ENCODE measurements around the gene LRRK1.
A peak's percentile ranks its signal among the peaks of the same experiment; 100 is the strongest.
"Not testable (repeated sequence)": the region's sequence is repeated elsewhere in the genome, so short reads cannot be mapped to it uniquely, and the experiment has no call there.

Gene LRRK1

GRCh38 chr15:101092156-101092866, 173.2 kb downstream of the LRRK1 start:
- Histone ChIP-seq H3K36me3 (ENCODE audit: control insufficient read depth in 2 of 2, insufficient read depth in 2 of 2, low read length in 2 of 2) (no peaks in the 10 kb centered on the region), H3K4me3 (ENCODE audit: low read length in 2 of 2) (no peak overlapping the region), H3K27ac (ENCODE audit: low read length) (peak overlapping the region; percentile 41), H3K9me3 (ENCODE audit: control insufficient read depth in 2 of 2, low read length in 2 of 2) (peaks cover 0 to 2% of the 10 kb centered on the region in 2 donors), H3K27me3 (ENCODE audit: control insufficient read depth in 1 of 2, insufficient read depth in 2 of 2, low read length in 2 of 2) (no peaks in the 10 kb centered on the region), H3K9ac (ENCODE audit: low read length in 2 of 2) (no peak overlapping the region), H3K4me1 (ENCODE audit: control insufficient read depth, insufficient read depth, low read length) (peaks cover 22% of the 10 kb centered on the region)

DNA sequence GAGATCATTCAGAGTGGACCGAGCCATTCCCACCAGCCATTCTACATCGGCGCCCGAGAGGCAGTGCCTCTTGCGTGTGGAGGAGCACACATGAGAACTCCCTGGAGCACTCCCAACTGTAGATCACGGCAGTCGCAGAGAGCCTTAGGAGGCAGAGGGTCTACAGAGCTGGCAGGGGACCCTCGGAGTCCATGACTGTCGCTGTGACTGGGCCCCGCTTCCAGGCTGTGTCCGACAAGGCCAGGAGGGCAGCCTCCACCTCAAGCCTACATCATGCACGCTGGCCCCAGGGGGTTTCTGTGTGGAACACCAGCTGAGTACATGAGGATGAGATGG, 173.7 kb downstream of the LRRK1 start:
- Histone ChIP-seq H3K9ac (ENCODE audit: low read length in 2 of 2) (no peak overlapping the region), H3K4me1 (ENCODE audit: control insufficient read depth, insufficient read depth, low read length) (peaks cover 22% of the 10 kb centered on the region)

GRCh38 chr15:101093958-101094357, 174.8 kb downstream of the LRRK1 start:
- H3K4me1 ChIP-seq (ENCODE audit: control insufficient read depth, insufficient read depth, low read length), result peaks cover 17% of the 10 kb centered on the region
- no peak overlapping the region for H3K27ac ChIP-seq (ENCODE audit: low read length)
- H3K9me3 ChIP-seq (ENCODE audit: control insufficient read depth in 2 of 2, low read length in 2 of 2), result peaks cover 0 to 2% of the 10 kb centered on the region in 2 donors
- H3K27me3 ChIP-seq (ENCODE audit: control insufficient read depth in 1 of 2, insufficient read depth in 2 of 2, low read length in 2 of 2), result no peaks in the 10 kb centered on the region
- H3K36me3 ChIP-seq (ENCODE audit: control insufficient read depth in 2 of 2, insufficient read depth in 2 of 2, low read length in 2 of 2), result no peaks in the 10 kb centered on the region
- no peak overlapping the region for H3K9ac ChIP-seq (ENCODE audit: low read length in 2 of 2)
- H3K4me3 ChIP-seq (ENCODE audit: low read length in 2 of 2), result no peak overlapping the region

More for the DNA sequence above, 173.7 kb downstream of the LRRK1 start:
- peaks cover 0 to 2% of the 10 kb centered on the region in 2 donors for H3K9me3 ChIP-seq (ENCODE audit: control insufficient read depth in 2 of 2, low read length in 2 of 2)
- H3K36me3 ChIP-seq (ENCODE audit: control insufficient read depth in 2 of 2, insufficient read depth in 2 of 2, low read length in 2 of 2), result no peaks in the 10 kb centered on the region
- no peak overlapping the region for H3K27ac ChIP-seq (ENCODE audit: low read length)
- no peaks in the 10 kb centered on the region for H3K27me3 ChIP-seq (ENCODE audit: control insufficient read depth in 1 of 2, insufficient read depth in 2 of 2, low read length in 2 of 2)
- H3K4me3 ChIP-seq (ENCODE audit: low read length in 2 of 2), result no peak overlapping the region

DNA sequence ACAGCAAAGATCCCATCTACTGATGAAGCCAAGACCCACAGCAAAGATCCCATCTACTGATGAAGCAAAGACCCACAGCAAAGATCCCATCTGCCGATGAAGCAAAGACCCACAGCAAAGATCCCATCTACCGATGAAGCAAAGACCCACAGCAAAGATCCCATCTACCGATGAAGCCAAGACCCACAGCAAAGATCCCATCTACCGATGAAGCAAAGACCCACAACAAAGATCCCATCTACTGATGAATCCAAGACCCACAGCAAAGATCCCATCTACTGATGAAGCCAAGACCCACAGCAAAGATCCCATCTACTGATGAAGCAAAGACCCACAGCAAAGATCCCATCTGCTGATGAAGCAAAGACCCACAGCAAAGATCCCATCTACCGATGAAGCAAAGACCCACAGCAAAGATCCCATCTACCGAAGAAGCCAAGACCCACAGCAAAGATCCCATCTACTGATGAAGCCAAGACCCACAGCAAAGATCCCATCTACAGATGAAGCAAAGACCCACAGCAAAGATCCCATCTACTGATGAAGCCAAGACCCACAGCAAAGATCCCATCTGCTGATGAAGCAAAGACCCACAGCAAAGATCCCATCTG, 176.7 kb downstream of the LRRK1 start:
- not testable (repeated sequence) for H3K27ac ChIP-seq (ENCODE audit: low read length); H3K4me3 ChIP-seq (ENCODE audit: low read length in 2 of 2); H3K36me3 ChIP-seq (ENCODE audit: control insufficient read depth in 2 of 2, insufficient read depth in 2 of 2, low read length in 2 of 2); H3K27me3 ChIP-seq (ENCODE audit: control insufficient read depth in 1 of 2, insufficient read depth in 2 of 2, low read length in 2 of 2); H3K9ac ChIP-seq (ENCODE audit: low read length in 2 of 2); H3K9me3 ChIP-seq (ENCODE audit: control insufficient read depth in 2 of 2, low read length in 2 of 2)
- peaks cover 13% of the 10 kb centered on the region for H3K4me1 ChIP-seq (ENCODE audit: control insufficient read depth, insufficient read depth, low read length)

- H3K9me3 ChIP-seq (ENCODE audit: control insufficient read depth in 2 of 2, low read length in 2 of 2), result no peaks in the 10 kb centered on the region
- no peaks in the 10 kb centered on the region for H3K36me3 ChIP-seq (ENCODE audit: control insufficient read depth in 2 of 2, insufficient read depth in 2 of 2, low read length in 2 of 2)
- no peak overlapping the region for H3K27ac ChIP-seq (ENCODE audit: low read length)
- H3K4me3 ChIP-seq (ENCODE audit: low read length in 2 of 2), result no peak overlapping the region
- no peaks in the 10 kb centered on the region for H3K27me3 ChIP-seq (ENCODE audit: control insufficient read depth in 1 of 2, insufficient read depth in 2 of 2, low read length in 2 of 2)
- H3K4me1 ChIP-seq (ENCODE audit: control insufficient read depth, insufficient read depth, low read length), result peaks cover 5% of the 10 kb centered on the region
- H3K9ac ChIP-seq (ENCODE audit: low read length in 2 of 2), result no peak overlapping the region
These were observed 178.0 kb downstream of the LRRK1 start for GRCh38 chr15:101097111-101097510.

DNA sequence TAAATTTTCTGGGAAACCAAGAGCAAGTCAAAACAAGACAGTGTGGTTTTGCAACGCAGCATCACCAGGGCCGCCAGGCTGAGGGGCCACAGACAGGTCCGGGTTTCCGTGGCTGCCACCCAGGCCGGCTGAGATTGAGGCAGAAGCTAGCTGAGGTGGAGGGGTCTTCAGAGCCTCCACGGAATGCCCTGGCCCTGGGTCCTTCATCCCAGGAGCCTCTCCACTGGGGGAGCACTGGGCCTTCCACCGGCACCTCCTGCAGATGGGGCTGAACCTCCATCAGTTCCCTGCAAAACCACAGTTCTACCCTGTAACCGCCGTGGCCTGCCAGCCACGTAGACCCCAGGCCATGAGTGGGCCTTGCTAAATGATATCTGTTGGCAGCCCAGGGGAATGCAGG, 180.0 kb downstream of the LRRK1 start:
- Histone ChIP-seq H3K9me3 (ENCODE audit: control insufficient read depth in 2 of 2, low read length in 2 of 2) (no peaks in the 10 kb centered on the region), H3K9ac (ENCODE audit: low read length in 2 of 2) (no peak overlapping the region), H3K4me3 (ENCODE audit: low read length in 2 of 2) (no peak overlapping the region), H3K4me1 (ENCODE audit: control insufficient read depth, insufficient read depth, low read length) (no peaks in the 10 kb centered on the region), H3K27ac (ENCODE audit: low read length) (no peak overlapping the region), H3K36me3 (ENCODE audit: control insufficient read depth in 2 of 2, insufficient read depth in 2 of 2, low read length in 2 of 2) (no peaks in the 10 kb centered on the region), H3K27me3 (ENCODE audit: control insufficient read depth in 1 of 2, insufficient read depth in 2 of 2, low read length in 2 of 2) (no peaks in the 10 kb centered on the region)

GRCh38 chr15:101100118-101100517, 181.0 kb downstream of the LRRK1 start:
- Histone ChIP-seq H3K9me3 (ENCODE audit: control insufficient read depth in 2 of 2, low read length in 2 of 2) (no peaks in the 10 kb centered on the region), H3K27ac (ENCODE audit: low read length) (no peak overlapping the region), H3K36me3 (ENCODE audit: control insufficient read depth in 2 of 2, insufficient read depth in 2 of 2, low read length in 2 of 2) (no peaks in the 10 kb centered on the region), H3K4me3 (ENCODE audit: low read length in 2 of 2) (no peak overlapping the region), H3K4me1 (ENCODE audit: control insufficient read depth, insufficient read depth, low read length) (no peaks in the 10 kb centered on the region), H3K27me3 (ENCODE audit: control insufficient read depth in 1 of 2, insufficient read depth in 2 of 2, low read length in 2 of 2) (no peaks in the 10 kb centered on the region), H3K9ac (ENCODE audit: low read length in 2 of 2) (no peak overlapping the region)

DNA sequence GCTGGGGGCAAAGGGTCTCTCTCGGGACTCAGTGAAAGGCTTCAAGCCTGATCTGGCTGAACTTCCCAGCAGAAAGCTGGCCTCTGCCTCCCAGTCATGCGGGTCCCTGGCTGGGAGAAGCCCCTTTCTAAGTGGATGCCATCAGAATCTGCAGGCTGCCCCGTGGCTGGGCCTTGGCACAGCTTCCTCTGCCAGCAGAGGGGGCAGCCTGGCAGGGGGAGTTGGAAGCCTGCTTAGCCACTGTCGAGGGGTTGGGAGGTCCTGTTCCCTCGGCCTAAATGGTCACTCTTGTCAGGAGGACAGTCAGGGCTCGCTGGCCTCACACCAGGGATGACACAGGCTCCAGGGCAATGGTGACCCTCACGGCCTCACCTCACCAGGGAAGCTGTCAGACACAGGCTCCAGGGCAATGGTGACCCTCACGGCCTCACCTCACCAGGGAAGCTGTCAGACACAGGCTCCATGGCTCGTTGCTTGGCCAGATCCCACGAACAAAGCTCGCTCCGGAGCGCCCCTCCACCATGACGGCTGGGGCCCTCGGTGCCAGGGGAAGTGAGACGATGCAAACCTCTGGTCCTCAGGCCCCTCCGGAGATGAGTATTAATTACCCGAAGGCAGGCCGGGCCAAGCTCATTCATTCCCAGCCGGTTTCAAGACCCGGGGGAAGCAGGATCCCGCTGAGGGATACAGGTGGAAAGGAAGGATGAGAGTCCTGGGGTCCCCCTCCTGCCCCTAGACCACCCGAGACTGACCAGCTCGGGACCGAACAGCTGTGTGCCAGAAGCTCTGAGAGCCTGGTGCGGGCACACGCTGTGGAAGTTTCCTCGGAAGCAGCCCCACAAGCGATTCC, 181.7 kb downstream of the LRRK1 start:
- no peak overlapping the region for H3K27ac ChIP-seq (ENCODE audit: low read length)
- no peaks in the 10 kb centered on the region for H3K9me3 ChIP-seq (ENCODE audit: control insufficient read depth in 2 of 2, low read length in 2 of 2)
- no peak overlapping the region for H3K9ac ChIP-seq (ENCODE audit: low read length in 2 of 2)
- H3K4me1 ChIP-seq (ENCODE audit: control insufficient read depth, insufficient read depth, low read length), result peaks cover 2% of the 10 kb centered on the region
- no peaks in the 10 kb centered on the region for H3K36me3 ChIP-seq (ENCODE audit: control insufficient read depth in 2 of 2, insufficient read depth in 2 of 2, low read length in 2 of 2)
- H3K4me3 ChIP-seq (ENCODE audit: low read length in 2 of 2), result no peak overlapping the region
- H3K27me3 ChIP-seq (ENCODE audit: control insufficient read depth in 1 of 2, insufficient read depth in 2 of 2, low read length in 2 of 2), result no peaks in the 10 kb centered on the region

DNA sequence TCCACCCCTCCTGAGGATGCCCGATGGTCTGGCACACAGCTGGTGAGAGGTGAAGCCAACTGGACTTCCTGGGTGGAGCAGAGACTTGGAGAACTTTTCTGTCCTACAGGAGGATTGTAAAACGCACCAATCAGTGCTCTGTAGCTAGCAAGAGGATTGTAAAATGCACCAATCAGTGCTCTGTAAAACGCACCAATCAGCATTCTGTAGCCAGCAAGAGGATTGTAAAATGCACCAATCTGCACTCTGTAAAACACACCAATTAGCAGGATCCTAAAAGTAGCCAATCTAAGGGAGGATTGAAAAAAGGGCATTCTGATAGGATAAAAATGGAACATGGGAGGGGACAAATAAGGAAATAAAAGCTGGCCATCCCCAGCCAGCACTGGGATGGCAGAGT, 182.5 kb downstream of the LRRK1 start:
- Histone ChIP-seq H3K27ac (ENCODE audit: low read length) (no peak overlapping the region), H3K9me3 (ENCODE audit: control insufficient read depth in 2 of 2, low read length in 2 of 2) (no peaks in the 10 kb centered on the region), H3K36me3 (ENCODE audit: control insufficient read depth in 2 of 2, insufficient read depth in 2 of 2, low read length in 2 of 2) (no peaks in the 10 kb centered on the region), H3K27me3 (ENCODE audit: control insufficient read depth in 1 of 2, insufficient read depth in 2 of 2, low read length in 2 of 2) (no peaks in the 10 kb centered on the region), H3K4me1 (ENCODE audit: control insufficient read depth, insufficient read depth, low read length) (peaks cover 4% of the 10 kb centered on the region), H3K9ac (ENCODE audit: low read length in 2 of 2) (no peak overlapping the region), H3K4me3 (ENCODE audit: low read length in 2 of 2) (no peak overlapping the region)

GRCh38 chr15:101102746-101103145, 183.6 kb downstream of the LRRK1 start:
- peaks cover 4% of the 10 kb centered on the region for H3K4me1 ChIP-seq (ENCODE audit: control insufficient read depth, insufficient read depth, low read length)
- H3K9ac ChIP-seq (ENCODE audit: low read length in 2 of 2), result no peak overlapping the region
- no peaks in the 10 kb centered on the region for H3K27me3 ChIP-seq (ENCODE audit: control insufficient read depth in 1 of 2, insufficient read depth in 2 of 2, low read length in 2 of 2)
- H3K27ac ChIP-seq (ENCODE audit: low read length), result no peak overlapping the region
- no peaks in the 10 kb centered on the region for H3K36me3 ChIP-seq (ENCODE audit: control insufficient read depth in 2 of 2, insufficient read depth in 2 of 2, low read length in 2 of 2)
- no peaks in the 10 kb centered on the region for H3K9me3 ChIP-seq (ENCODE audit: control insufficient read depth in 2 of 2, low read length in 2 of 2)
- no peak overlapping the region for H3K4me3 ChIP-seq (ENCODE audit: low read length in 2 of 2)

All from stomach smooth muscle (tissue), 2 donors.